SH-SY5Y (cell line): ENCODE data around the gene CNIH4.

Experiments used
- GATA2 ChIP-seq: IDR thresholded peaks from 2 replicates; pipeline ENCODE4 v1.6.1; 2011; ENCODE audit warnings: mild to moderate bottlenecking, low read depth, low read length
- GATA3 ChIP-seq: IDR thresholded peaks from 2 replicates; pipeline ENCODE4 v1.6.1; 2011; ENCODE audit warnings: low read depth, mild to moderate bottlenecking, low read length, moderate library complexity

Gene CNIH4

DNA sequence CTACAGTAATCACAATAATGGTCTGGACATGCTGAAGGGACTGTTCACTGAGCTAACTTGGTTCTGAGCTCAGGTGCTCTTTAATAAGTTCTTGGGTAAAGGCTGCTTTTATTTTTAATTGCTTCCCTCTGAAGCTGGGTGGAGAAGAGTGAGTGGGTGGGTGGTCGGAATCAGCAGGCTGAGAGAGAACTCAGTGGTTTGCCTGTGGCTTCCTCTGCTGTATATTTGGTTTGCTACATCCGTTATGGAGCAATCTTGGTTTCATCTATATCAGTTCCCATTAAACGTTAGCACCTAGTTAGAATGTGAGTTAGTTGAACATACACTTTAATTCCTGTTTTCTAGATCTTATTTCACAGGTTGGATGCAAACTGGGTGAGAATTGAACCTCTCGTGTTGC, 23.3 kb downstream of the CNIH4 start:
- TF ChIP-seq GATA2 (no peak), GATA3 (no peak)

- TF ChIP-seq GATA2 (no peak), GATA3 (no peak)
These were observed 25.3 kb downstream of the CNIH4 start for GRCh38 chr1:224381880-224382548.

- no peak for TF ChIP-seq GATA3
- no peak for TF ChIP-seq GATA2
These were observed 26.5 kb downstream of the CNIH4 start for GRCh38 chr1:224383218-224383617.

- no peak for TF ChIP-seq GATA3
- no peak for TF ChIP-seq GATA2
These were observed 30.7 kb downstream of the CNIH4 start for GRCh38 chr1:224387302-224387912.

GRCh38 chr1:224387943-224388342, 31.3 kb downstream of the CNIH4 start:
- no peak for TF ChIP-seq GATA2
- no peak for TF ChIP-seq GATA3

- TF ChIP-seq GATA2 (no peak), GATA3 (no peak)
These were observed 33.8 kb downstream of the CNIH4 start for GRCh38 chr1:224390517-224390916.

- TF ChIP-seq GATA2 (no peak), GATA3 (no peak)
These were observed 36.0 kb downstream of the CNIH4 start for GRCh38 chr1:224392411-224393249.

- TF ChIP-seq GATA2 (no peak), GATA3 (no peak)
These were observed 36.6 kb downstream of the CNIH4 start for GRCh38 chr1:224393294-224393693.

GRCh38 chr1:224399887-224400286, 43.2 kb downstream of the CNIH4 start:
- TF ChIP-seq GATA3 (no peak), GATA2 (no peak)

DNA sequence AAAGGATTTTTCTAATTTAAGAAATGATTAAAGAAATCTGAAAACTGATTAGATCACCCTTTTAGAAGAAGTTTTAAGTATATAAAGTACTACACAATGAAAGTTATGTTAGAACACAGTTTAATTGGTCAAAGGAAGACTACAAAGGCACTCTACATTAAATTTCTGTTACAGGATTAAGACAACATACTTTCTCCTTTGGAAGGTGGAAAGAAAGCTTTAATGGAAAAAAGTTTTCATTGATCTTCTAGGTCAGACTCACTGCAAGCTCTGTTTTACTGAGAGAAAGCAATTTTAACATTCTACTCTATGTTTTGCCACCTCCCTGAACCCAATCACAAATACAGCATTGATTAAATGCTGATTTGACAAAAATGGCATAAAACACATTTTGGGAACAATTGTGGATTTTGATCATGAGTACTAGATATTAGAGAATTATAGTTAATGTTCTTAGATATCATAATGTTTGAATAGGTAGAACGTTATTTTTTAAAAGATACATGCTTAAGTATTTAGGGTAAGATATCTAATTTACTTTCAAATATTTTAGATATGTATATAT, 45.9 kb downstream of the CNIH4 start:
- no peak for TF ChIP-seq GATA3
- no peak for TF ChIP-seq GATA2

DNA sequence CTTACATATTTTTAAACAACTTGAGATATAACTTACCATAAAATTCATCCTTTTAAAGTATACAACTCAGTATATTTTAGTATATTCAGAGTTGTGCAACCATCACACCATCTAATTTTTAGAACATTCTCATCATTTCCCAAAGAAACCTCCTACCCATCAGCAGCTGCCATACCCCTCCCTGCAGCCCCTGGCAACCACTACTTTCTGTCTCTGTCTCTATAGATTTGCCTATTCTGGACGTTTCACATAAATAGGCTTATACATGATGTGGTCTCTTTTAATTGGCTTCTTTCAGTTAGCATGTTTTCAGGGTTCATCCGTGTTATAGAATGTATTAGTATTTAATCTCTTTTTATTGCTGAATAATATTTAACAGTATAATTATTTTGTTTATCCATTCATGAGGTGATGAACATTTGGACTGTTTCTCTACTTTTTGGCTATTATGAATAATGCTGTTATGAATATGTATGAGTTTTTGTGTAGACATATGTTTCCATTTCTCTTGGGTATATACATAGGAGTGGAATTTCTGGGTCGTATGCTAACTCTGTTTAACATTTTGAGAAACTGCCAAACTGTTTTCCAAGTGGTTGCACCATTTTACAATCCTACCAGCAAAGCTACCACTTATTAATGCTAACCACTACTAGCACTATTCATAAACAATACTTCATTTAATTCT, 48.4 kb downstream of the CNIH4 start:
- TF ChIP-seq GATA3 (no peak), GATA2 (no peak)

DNA sequence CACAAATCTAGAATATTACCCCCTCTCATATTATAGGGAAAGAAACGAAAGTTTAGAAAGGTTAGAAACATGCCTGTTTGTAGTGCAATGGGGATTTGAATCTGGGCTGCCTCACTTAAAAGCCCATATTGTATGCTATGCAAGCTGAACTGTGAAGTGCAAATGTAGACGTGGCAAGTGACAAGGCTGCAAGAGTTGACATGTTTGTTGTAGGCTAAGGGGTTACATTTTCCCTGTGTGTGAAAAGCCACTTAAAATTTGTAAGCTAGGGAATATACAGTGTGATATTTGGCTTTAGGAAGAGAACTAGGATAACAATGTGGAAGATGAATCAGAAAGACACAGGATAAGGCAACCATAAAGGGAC, 48.9 kb downstream of the CNIH4 start:
- TF ChIP-seq GATA2 (no peak), GATA3 (no peak)

DNA sequence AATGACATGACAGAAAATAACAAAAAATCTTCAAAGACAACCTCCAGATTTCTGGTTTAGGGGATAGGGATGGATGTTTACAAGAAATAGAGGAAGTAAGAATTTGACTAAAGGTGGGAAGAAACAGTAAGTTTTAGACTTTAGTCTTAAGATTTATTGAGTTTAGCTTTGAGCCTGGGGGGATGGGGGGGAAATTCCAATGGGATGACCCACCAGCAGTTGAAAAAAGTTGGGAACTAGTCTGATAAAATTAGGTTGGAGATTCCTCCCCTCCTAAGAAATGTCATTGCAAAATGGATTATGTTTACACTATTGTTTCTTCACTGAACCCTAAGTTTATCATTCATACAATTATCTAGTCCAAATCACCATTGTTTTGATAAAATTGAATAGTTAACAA, 49.5 kb downstream of the CNIH4 start:
- TF ChIP-seq GATA3 (no peak), GATA2 (no peak)
